Mesenchymal stem cell (in vitro differentiated cells and primary cell): ENCODE measurements around the gene PFKFB3.

Experiments
- DNase-seq: peaks from one replicate; pipeline ENCODE4 v3.0.0-alpha.2; 2013
- H2AFZ ChIP-seq: one replicate; pipeline ENCODE4 v1.6.1; 2013; ENCODE audit warnings: low read depth, mild to moderate bottlenecking, control low read depth, inconsistent platforms, low read length, moderate library complexity
- H2AK5ac ChIP-seq: 2 replicates; pipeline ENCODE4 v1.6.1; 2013; ENCODE audit warnings: low read length, moderate library complexity, mild to moderate bottlenecking, inconsistent platforms; ENCODE audit not compliant: severe bottlenecking
- H2BK120ac ChIP-seq: one replicate; pipeline ENCODE4 v1.6.1; 2013; ENCODE audit warnings: low read depth, mild to moderate bottlenecking, inconsistent platforms, low read length, moderate library complexity
- H2BK12ac ChIP-seq, 2 experiments: one replicate each; pipeline ENCODE4 v1.6.1; 2013; ENCODE audit warnings: inconsistent platforms in 2 of 2, low read length in 2 of 2, mild to moderate bottlenecking in 2 of 2, moderate library complexity in 2 of 2, control low read depth in 1 of 2
- H2BK15ac ChIP-seq: one replicate; pipeline ENCODE4 v1.6.1; 2013; ENCODE audit warnings: mild to moderate bottlenecking, low read depth, inconsistent platforms; ENCODE audit not compliant: poor library complexity, severe bottlenecking
- H2BK5ac ChIP-seq: 2 replicates; pipeline ENCODE4 v1.6.1; 2013; ENCODE audit warnings: low read depth, mild to moderate bottlenecking, low read length, control low read depth, inconsistent platforms; ENCODE audit not compliant: poor library complexity, severe bottlenecking
- H3K14ac ChIP-seq, 2 experiments: one replicate each; pipeline ENCODE4 v1.6.1; 2013; ENCODE audit warnings: inconsistent platforms in 2 of 2, low read length in 2 of 2, control low read depth in 1 of 2, mild to moderate bottlenecking in 1 of 2, moderate library complexity in 1 of 2
- H3K18ac ChIP-seq, 2 experiments: one replicate each; pipeline ENCODE4 v1.6.1; 2013; ENCODE audit warnings: inconsistent platforms in 2 of 2, low read length in 2 of 2, control low read depth in 1 of 2, low read depth in 1 of 2, mild to moderate bottlenecking in 1 of 2
- H3K23ac ChIP-seq, 2 experiments: one replicate each; pipeline ENCODE4 v1.6.1; 2013; ENCODE audit warnings: inconsistent platforms in 2 of 2, low read length in 2 of 2, mild to moderate bottlenecking in 2 of 2, moderate library complexity in 2 of 2, control low read depth in 1 of 2
- H3K27ac ChIP-seq: 2 replicates; pipeline ENCODE4 v1.5.1; 2013; ENCODE audit warnings: mild to moderate bottlenecking, moderate library complexity, low read length, control low read depth, inconsistent platforms; ENCODE audit not compliant: poor library complexity, severe bottlenecking
- H3K27me3 ChIP-seq, 2 experiments: 2 replicates each; pipeline versions ENCODE4 v1.6.1 to v1.7.0; 2013; ENCODE audit warnings: low read length in 2 of 2, mild to moderate bottlenecking in 2 of 2, moderate library complexity in 2 of 2, control low read depth in 1 of 2, inconsistent platforms in 1 of 2; ENCODE audit not compliant: control insufficient read depth in 1 of 2, insufficient read depth in 1 of 2
- H3K36me3 ChIP-seq, 2 experiments: 2 replicates each; pipeline versions ENCODE4 v1.6.1 to v1.7.0; 2013; ENCODE audit warnings: low read length in 2 of 2, control low read depth in 1 of 2, inconsistent platforms in 1 of 2, low read depth in 1 of 2, mild to moderate bottlenecking in 1 of 2; ENCODE audit not compliant: insufficient read depth in 2 of 2, control insufficient read depth in 1 of 2
- H3K4ac ChIP-seq, 2 experiments: one replicate each; pipeline ENCODE4 v1.6.1; 2013; ENCODE audit warnings: inconsistent platforms in 2 of 2, low read length in 2 of 2, mild to moderate bottlenecking in 2 of 2, moderate library complexity in 2 of 2, control low read depth in 1 of 2, low read depth in 1 of 2
- H3K4me1 ChIP-seq: 2 replicates; pipeline ENCODE4 v1.6.1; 2013; ENCODE audit warnings: low read depth, low read length, control low read depth; ENCODE audit not compliant: control insufficient read depth, insufficient read depth
- H3K4me2 ChIP-seq: 2 replicates; pipeline ENCODE4 v1.6.1; 2013; ENCODE audit warnings: low read length, mild to moderate bottlenecking, inconsistent platforms; ENCODE audit not compliant: poor library complexity, severe bottlenecking
- H3K4me3 ChIP-seq, 2 experiments: 2 replicates each; pipeline versions ENCODE4 v1.5.1 to v1.7.0; 2013; ENCODE audit warnings: low read length in 2 of 2, mild to moderate bottlenecking in 2 of 2, control low read depth in 1 of 2, low read depth in 1 of 2; ENCODE audit not compliant: insufficient read depth in 1 of 2
- H3K79me1 ChIP-seq: replicated peaks from 2 replicates; pipeline ENCODE4 v1.6.1; 2013; ENCODE audit warnings: mild to moderate bottlenecking, control low read depth, low read length, inconsistent platforms; ENCODE audit not compliant: poor library complexity, severe bottlenecking
- H3K9ac ChIP-seq: 2 replicates; pipeline ENCODE4 v1.7.0; 2013; ENCODE audit warnings: mild to moderate bottlenecking, low read length, moderate library complexity
- H3K9me3 ChIP-seq: 2 replicates; pipeline ENCODE4 v1.7.0; 2013; ENCODE audit warnings: mild to moderate bottlenecking, low read length; ENCODE audit not compliant: control insufficient read depth
- H4K8ac ChIP-seq: one replicate; pipeline ENCODE4 v1.6.1; 2013; ENCODE audit warnings: inconsistent platforms, mild to moderate bottlenecking, low read length, moderate library complexity
- H4K91ac ChIP-seq: one replicate; pipeline ENCODE4 v1.6.1; 2013; ENCODE audit warnings: mild to moderate bottlenecking, low read length, inconsistent platforms
- WGBS: methylation state at CpG from one replicate; pipeline ENCODE4 v1.1.7; 2013; ENCODE audit warnings: mixed read lengths; 5-methylcytosine and 5-hydroxymethylcytosine counted together

PFKFB3 gene

GRCh38 chr10:6230315-6230714 is 27.6 kb downstream of the PFKFB3 start:
- Histone ChIP-seq H3K9ac (no peak overlapping the region), H3K23ac (no peak overlapping the region), H2BK15ac (no peak overlapping the region), H2AK5ac (no peak overlapping the region), H3K27ac (no peak overlapping the region), H3K4me3 (no peak overlapping the region), H3K4ac (no peak overlapping the region), H2AFZ (no peak overlapping the region), H4K8ac (no peak overlapping the region), H3K9me3 (no peaks in the 10 kb centered on the region), H2BK12ac (no peak overlapping the region), H4K91ac (no peak overlapping the region), H3K4me2 (no peak overlapping the region), H3K18ac (no peak overlapping the region), H3K4me1 (peaks cover 2% of the 10 kb centered on the region), H2BK120ac (no peak overlapping the region), H3K79me1 (peaks cover 40% of the 10 kb centered on the region), H3K14ac (no peak overlapping the region), H3K36me3 (peaks cover 87 to 90% of the 10 kb centered on the region in 2 experiments), H2BK5ac (no peak overlapping the region), H3K27me3 (no peaks in the 10 kb centered on the region)
- no peak for DNase-seq
- WGBS, result 100% methylated on average over 2 of the region's 2 CpGs

DNA sequence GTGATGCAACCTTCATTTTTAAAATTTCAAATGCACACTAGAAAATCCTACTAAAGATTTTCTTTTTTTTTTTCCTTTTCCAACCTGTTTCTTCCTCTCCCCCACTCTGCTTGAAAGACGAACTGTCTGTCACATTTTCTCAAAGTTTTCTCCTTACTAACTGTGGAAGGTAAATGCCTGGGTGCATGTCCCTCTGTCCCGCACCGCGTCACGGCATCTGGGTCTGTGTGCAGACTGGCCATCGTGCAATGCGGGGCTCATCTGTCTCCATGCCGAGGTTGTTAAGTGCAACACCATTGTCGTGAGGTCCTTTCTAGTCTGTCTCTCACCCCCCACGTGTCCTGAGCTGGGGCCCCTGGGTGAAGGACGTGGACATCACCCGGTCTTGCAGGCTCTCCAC is 28.4 kb downstream of the PFKFB3 start:
- Histone ChIP-seq H3K4ac (no peak overlapping the region), H4K8ac (no peak overlapping the region), H3K18ac (no peak overlapping the region), H3K14ac (no peak overlapping the region), H3K79me1 (peaks cover 40% of the 10 kb centered on the region), H2AFZ (no peak overlapping the region), H3K9ac (no peak overlapping the region), H3K4me1 (peaks cover 2% of the 10 kb centered on the region), H3K36me3 (peaks cover 85 to 87% of the 10 kb centered on the region in 2 experiments), H3K27ac (no peak overlapping the region), H2BK12ac (no peak overlapping the region), H3K23ac (no peak overlapping the region), H3K27me3 (no peaks in the 10 kb centered on the region), H2BK15ac (no peak overlapping the region), H3K9me3 (no peaks in the 10 kb centered on the region), H2BK5ac (no peak overlapping the region), H3K4me2 (no peak overlapping the region), H3K4me3 (no peak overlapping the region), H2AK5ac (no peak overlapping the region), H2BK120ac (no peak overlapping the region), H4K91ac (no peak overlapping the region)
- 97% methylated on average over 12 of the region's 12 CpGs for WGBS
- DNase-seq, result no peak

- Histone ChIP-seq H3K27me3 (no peaks in the 10 kb centered on the region), H2AFZ (no peak overlapping the region), H3K79me1 (peaks cover 40% of the 10 kb centered on the region), H2AK5ac (no peak overlapping the region), H3K4ac (no peak overlapping the region), H3K36me3 (peaks cover 83 to 87% of the 10 kb centered on the region in 2 experiments), H4K91ac (no peak overlapping the region), H2BK5ac (no peak overlapping the region), H3K23ac (no peak overlapping the region), H3K9me3 (no peaks in the 10 kb centered on the region), H2BK120ac (no peak overlapping the region), H4K8ac (no peak overlapping the region), H3K4me1 (no peaks in the 10 kb centered on the region), H3K27ac (no peak overlapping the region), H2BK15ac (no peak overlapping the region), H2BK12ac (no peak overlapping the region), H3K4me2 (no peak overlapping the region), H3K9ac (no peak overlapping the region), H3K14ac (no peak overlapping the region), H3K4me3 (no peak overlapping the region), H3K18ac (no peak overlapping the region)
- DNase-seq, result no peak
- 91% methylated on average over 13 of the region's 13 CpGs for WGBS
Observed at GRCh38 chr10:6231730-6232129, 29.0 kb downstream of the PFKFB3 start.

- H4K91ac ChIP-seq, result no peak overlapping the region
- H4K8ac ChIP-seq, result no peak overlapping the region
- no peak overlapping the region for H2BK120ac ChIP-seq
- no peak overlapping the region for H3K23ac ChIP-seq
- WGBS, result 87% methylated on average over 13 of the region's 15 CpGs
- H3K4me3 ChIP-seq, result no peak overlapping the region
- no peak overlapping the region for H3K9ac ChIP-seq
- H3K14ac ChIP-seq, result no peak overlapping the region
- H2AFZ ChIP-seq, result no peak overlapping the region
- no peak overlapping the region for H2BK12ac ChIP-seq
- H2BK15ac ChIP-seq, result no peak overlapping the region
- H2BK5ac ChIP-seq, result no peak overlapping the region
- H3K4ac ChIP-seq, result no peak overlapping the region
- DNase-seq, result no peak
- no peak overlapping the region for H3K27ac ChIP-seq
- H2AK5ac ChIP-seq, result no peak overlapping the region
- no peaks in the 10 kb centered on the region for H3K4me1 ChIP-seq
- H3K79me1 ChIP-seq, result peaks cover 43% of the 10 kb centered on the region
- H3K36me3 ChIP-seq, result peaks cover 78 to 88% of the 10 kb centered on the region in 2 experiments
- no peak overlapping the region for H3K18ac ChIP-seq
- no peaks in the 10 kb centered on the region for H3K27me3 ChIP-seq
- H3K4me2 ChIP-seq, result no peak overlapping the region
- no peaks in the 10 kb centered on the region for H3K9me3 ChIP-seq
Observed at GRCh38 chr10:6232225-6232807, 29.6 kb downstream of the PFKFB3 start.
